C1 segment of cervical spinal cord (tissue), 14 donors: Measurements from ENCODE around the gene CAMK1D.
"Not testable (repeated sequence)": the region's sequence is repeated elsewhere in the genome, so short reads cannot be mapped to it uniquely, and the experiment has no call there.

Experiments used
- DNase-seq, 14 donors: peaks; one replicate each; lab custom pipeline; 2025; lab: John Stamatoyannopoulos, UW

Gene CAMK1D

DNA sequence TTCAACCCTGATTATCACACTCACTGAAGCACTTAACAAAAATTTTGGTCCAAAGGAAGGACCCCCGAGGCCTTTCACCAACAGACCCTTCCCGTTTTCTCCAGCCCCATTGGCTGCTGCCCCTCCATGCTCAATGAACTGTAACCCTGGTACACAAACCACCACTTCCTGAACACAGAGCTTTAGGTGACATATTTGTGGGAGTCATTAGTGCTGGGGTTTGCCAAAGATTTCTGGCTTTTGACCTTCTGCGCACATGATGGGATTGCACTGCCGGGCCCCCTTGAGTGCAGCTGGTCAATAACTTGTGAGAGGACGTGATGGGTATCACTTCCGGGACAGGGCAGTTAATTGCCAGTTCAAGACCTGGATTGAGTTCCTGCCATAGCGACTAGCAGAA is 9.0 kb upstream of the CAMK1D start:
- no peak for DNase-seq

DNA sequence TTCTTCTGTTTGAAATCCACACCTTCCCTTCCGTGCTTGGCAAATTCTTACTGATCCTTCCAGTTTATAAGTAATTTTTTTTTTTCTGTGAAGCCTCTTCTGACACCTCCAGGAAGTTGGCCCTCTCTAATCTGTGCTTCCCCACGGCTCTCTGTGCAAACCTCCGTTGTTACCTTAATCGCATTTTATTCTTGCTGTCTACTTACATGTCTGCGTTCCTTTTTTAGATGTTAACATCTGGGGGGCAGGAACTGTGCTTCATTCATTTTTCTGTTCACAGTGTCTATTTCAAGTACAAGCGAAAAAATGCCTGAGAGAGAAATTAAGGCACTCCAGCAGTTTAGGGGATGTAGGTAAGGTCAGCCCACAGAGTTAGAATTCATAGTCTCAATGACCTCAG is 8.4 kb upstream of the CAMK1D start:
- DNase-seq: no peak

DNA sequence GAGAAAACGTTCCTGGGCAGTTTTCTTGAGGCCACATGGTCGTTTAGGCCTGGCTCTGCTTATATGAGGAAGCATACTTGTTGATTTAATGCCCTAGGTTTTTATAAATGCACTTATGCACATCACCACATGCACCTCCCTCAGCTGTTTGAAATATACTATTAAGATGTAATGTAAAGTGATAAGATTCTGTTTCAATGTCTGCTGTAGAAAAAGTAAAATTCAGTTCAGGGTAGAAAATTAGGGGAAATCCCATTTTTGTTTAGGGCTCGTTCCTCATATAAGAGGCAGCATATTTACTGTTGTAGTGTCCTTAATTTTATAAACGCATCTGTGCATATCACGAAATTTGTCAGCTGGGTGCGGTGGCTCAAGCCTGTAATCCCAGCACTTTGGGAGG is 7.8 kb upstream of the CAMK1D start:
- no peak for DNase-seq

DNA sequence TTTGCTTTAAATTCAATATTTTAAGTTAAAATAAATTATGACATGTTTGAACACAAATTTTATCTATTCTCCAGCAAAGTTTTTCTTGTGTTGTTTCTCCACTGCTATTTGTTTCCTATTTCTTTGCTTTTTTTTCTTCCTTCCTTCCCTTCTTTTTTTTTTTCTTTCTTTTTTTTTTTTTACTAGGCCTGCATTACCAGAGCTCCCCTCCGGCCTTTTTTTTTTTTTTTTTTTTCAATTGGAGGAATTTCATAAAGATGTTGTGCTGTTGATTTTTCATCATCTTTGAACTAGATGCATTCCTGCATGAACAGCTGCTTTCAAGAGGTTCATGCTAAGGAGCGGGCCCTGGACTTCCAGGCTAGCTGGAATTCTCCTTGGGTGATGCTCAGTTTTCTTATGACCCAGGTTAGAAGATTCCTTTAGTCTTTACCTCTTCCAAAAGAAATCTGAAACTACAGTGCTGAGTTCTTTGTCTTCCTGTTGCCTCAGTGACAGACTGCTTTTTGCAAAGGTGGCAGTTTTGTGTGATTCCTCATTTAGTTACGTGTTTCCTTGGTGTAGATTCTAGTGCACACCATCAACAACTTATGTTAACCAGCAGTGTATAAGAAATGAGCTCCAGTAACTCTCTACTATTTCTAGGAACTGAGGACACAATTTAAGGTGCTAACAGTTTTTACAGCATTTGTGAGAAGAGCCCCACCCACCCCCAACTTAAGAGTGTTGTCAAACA is 4.8 kb upstream of the CAMK1D start:
- DNase-seq: no peak

DNA sequence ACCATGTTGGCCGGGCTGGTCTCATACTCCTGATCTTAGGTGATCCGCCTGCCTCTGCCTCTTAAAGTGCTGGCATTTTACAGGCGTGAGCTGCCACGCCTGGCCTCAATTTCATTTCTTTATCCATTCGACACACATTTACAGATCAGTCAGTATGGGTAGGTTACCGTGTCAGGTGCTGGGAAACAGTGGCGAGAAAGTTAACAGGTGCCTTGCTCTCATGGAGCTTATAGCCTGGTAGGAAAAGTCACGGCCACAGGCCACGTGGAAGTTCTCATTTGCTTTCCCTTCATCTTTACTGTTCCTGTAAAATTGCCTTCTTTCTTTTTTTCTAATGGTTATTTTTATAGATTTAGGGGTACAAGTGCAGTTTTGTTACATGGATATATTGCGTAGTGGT is 2.6 kb upstream of the CAMK1D start:
- DNase-seq: no peak

DNA sequence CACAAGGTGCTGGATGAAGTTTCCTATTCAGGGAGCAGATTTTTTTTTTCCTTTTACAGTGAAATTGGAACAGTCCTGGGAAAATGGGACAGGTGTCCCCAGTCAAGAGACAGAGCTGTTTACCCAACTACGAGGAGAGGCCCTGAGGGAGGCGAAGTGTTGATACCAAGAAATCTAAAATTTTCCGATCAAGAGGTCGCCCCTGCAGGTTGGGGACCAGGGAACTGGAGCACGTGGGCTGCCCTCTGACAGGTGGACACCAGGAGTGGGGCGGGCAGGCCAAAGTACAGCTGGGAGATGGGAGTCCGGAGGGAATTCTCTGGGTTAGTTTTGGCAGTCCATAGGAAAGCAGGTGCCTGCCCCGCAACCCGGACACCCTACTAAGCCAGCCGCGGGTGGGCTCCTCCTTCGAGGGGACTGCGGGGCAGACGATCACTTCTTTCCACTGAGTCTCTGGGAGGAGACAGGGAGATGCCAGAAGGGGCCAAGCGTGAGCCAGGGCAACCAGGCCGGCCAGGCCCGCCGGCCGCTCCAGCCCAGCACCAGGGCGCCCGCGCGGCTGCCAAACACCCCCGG is 965 bp upstream of the CAMK1D start:
- peak in 4 of 14 donors; percentile 32 to 57 (median 52) for DNase-seq

DNA sequence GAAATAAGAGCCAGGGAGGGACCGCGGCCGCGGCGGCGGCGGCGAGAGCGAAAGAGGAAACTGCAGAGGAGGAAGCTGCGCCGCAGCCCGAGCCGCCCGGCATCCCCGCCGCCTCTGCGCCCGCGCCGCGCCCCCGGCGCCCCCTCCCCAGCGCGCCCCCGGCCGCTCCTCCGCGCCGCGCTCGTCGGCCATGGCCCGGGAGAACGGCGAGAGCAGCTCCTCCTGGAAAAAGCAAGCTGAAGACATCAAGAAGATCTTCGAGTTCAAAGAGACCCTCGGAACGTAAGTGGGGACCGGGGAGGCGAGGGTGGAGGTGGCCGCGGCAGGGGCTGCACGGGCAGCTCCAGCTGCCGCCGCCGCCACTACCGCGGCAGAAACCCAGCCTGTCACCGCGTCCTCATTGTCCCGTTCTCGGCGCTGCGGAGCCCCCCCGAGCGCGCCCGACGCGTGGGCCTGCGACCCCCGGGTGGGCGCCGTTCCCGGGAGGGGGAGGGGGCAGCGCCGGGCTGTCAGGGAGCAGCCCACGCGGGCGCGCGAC is 351 bp downstream of the CAMK1D start:
- DNase-seq: no peak

DNA sequence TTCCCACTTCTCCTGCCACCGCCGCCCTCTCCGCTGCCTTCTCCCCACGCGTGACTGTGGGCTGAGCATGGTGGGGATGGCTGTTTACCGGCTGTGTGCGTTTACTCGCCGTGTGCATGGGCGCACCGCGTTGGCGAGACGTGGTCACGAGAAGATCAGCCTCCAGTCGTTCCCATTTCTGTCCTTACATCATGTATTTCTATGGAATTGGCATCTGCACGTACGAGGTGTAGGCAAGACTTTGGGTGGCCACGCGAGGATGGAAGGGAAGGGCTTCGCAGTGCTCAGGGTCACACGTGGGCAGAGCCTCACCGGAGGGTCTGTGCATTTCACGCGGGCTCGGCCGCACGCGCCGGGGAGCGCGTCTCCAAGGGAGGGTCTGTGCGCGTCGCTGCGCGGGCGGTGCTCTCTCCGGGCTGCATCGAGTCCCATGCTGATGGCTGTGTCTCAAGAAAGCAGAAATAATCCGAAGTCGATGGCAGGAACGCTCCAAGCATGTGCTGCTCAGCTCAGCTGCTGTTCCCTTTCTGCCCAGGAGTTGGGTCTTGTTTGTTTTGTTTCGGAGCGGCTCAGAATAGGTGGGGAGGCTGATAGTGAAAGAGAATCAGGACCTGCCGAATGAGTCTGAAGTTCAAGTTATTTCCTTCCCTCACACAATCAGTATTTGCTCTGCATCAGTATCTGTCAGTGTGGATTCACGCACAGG is 973 bp downstream of the CAMK1D start:
- DNase-seq: peak in 8 of 14 donors; percentile 13 to 55 (median 36)

DNA sequence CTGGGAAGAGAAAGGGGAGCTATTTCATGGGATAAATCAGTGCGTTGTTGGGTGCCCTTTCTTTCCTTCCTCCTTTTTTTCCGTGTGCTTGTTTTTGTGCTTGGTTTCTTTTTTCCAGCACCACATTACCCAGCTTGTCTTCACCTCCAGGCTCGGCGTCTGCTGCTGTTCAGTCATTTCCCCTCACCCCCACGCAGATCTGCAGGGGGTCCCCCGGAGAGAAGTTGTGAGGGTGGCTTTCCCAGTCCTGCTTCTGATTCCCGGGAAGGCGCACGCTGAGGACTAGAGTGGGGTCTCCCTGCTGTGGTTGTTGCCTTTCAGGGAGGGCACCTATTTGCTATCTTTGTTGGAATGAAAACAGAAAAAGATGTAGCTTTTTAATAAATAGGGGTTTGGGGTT is 1.6 kb downstream of the CAMK1D start:
- no peak for DNase-seq

DNA sequence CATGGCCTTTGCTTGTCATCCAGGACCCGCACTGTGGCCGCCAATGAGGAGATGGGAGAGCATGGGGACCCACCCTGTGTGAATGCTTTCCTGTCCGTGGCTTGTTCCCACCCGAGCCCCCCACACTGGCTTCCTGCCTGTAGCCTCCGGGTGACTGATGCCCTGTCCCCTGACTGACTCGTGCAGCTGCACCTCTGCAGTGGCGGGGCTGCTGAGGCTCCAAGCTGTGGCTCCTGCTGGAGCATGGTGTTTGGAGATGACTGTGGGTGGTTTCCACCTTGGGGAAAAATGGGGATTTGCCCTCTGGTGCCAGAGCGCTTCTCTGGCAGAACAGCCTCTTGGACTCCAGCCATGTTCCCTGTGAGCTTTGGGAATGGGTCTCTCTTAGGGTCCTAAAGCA is 2.1 kb downstream of the CAMK1D start:
- DNase-seq: peak in 1 of 14 donors; percentile 28

DNA sequence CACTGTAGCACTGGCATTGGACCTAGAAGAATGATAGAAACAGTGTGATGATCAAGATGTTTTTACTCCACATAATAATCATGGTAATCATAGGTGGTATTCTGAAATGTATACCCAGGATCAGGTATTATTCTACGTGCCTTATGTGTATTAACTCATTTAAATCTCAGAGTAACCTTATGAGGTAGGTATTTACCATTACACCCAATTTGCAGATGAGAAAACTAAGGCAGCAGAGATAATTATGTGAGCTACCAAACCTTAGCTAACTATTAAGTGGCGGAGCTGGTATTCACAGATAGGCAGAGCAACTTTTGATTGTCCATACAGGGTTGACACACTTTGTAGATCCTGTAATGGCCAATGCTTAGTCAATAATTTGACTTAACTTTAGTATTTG is 2.5 kb downstream of the CAMK1D start:
- no peak for DNase-seq

DNA sequence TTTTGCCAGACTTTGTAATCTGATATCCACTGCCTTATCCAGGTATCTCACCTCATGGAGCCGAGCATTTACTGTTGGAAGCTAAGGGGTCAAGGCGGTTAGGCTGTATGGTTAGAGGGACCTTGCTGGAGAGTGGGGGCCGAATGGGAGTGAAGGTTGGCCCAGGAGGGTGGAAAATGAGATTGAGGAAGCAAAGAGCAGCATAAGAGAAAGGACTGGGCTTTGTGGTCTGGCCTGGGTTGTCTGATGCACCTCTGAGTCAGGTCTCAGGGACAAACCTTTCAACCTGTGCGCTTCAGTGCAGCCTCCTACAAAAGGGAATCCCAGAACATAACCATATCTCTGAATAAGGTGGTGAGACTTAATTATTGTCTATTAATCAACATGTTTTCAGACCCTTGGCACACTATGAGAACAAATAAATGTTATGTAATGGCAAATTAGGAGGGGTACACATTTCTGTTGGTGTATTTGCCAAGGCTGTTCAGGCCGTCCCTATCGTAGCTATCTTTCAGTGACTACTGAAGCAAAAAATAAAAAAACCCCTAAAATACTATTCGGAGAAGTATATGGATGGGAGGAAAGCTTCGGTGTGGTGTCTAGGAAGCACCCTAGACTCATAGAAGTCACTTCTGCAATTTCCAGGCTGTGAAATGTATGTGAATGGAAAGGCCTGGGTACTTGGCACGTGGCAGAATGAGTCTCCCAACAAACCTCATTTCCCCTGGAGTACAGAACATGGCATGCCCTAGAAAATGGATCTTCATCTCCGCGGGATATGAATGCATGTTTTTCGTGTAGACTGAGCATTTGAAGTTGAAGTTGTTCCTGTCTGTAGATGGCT is 4.3 kb downstream of the CAMK1D start:
- peak in 1 of 14 donors; percentile 29 for DNase-seq

DNA sequence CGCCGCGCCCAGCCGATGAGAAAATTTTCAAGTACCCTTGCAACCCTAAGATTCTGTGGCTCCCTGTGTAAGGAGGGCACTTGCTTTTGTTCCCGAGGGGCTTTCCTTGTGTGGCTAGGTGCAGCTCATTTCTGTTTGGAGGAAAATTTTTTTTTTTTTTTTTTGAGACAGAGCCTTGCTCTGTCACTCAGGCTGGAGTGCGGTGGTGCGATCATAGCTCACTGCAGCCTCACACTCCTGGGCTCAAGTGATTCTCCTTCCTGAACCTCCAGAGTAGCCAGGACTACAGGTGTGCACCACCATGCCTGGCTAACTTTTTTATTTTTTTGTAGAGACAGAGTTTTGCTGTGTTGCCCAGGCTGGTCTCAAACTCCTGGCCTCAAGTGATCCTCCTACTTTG is 5.3 kb downstream of the CAMK1D start:
- not testable (repeated sequence) for DNase-seq

DNA sequence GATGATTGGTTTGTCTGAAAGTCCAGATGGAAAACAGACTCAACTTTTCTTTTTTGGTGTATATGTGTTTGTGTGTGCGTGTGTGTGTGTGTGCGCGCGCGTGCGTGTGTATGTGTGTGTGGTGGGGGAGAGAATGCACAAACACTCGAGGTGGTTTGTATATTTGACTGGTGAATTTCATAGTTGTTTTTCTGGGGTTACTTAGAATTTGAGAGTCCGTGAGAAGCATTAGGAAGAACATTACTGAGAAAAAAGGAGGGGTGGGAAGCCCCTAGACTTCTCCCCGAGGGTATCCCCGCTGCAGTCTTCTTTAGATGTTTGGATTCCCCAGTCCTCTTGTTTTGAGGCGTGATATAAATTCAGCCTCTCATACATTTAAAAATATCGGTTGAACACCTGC is 6.0 kb downstream of the CAMK1D start:
- no peak for DNase-seq

DNA sequence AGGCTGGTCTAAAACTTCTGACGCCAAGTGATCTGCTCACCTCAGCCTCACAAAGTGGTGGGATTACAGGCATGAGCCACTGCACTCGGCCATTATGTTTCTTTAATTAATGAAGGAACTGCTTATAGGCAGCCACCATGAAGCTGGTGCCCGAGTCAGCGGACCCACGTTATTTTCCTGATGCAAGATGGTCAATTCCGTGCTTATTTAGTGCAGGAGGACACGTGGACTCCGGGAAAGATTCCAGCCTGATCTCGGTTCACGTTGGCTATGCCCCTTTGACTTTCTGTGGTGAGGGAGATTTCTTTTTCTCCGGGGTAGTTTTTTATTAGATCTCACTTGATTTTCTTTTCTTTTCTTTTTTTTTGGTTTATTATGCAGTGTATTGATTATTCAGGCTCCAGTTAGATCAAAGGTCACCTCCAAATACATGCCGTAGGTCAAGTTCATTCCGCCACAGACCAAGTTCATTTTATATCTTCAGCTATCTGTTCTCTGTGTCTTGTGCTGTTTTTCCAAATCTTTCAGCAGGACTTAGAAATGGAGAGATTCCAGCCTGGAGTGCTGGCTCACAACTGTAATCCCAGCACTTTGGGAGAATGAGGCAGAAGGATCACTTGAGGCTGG is 8.3 kb downstream of the CAMK1D start:
- no peak for DNase-seq

DNA sequence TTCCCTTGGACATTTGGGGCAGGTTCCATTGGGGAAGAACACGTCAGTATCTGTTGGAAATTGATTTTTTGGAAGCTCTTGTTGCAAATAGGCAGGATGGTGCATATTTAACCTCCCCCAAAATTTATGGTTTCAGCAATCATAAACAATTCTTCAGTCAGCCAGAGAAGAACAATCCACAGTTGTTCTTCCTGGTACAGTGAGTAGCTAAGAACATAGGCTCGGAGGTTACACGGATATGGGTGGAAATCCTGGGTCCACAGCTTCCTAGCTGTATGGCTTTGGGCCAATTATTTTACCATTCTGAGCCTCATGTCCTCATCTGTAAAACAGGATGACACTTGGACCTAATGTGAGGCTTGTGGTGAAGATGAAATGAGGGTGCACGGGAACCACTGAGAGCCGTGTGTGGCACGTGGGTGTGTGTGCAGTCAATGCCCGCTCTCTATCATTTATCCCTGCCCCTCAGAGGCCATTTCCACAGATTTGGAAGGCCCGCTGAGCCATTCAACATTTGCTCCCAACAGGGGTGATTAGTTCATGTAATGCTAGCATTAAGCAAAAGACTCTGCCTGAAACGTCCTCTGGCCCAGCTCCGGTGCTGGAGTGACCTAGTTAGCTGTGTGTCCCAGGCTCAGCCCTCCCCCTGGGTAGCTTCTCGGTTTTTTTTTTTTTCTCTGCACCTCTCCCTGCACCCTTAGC is 9.7 kb downstream of the CAMK1D start:
- DNase-seq: peak in 2 of 14 donors; percentile 4 to 81

DNA sequence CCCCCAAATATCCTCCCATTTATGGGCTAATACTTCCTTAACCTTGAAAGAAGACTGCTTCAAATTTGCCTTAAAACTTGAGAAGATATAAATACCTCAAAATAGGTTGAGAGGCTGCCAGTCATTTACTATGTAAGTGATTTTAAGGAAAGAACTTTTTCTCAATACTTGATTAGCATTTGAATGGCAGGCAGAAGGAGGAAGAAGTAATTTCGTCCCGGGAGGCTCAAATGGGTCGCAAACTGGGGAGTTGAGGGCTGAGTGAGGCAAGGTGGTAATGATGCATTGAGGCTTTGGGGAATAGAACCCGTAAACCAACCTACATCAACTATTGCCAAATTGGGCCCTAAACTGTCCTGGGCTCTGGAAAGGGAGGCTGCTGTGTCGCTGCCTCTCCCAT is 11.1 kb downstream of the CAMK1D start:
- no peak for DNase-seq

DNA sequence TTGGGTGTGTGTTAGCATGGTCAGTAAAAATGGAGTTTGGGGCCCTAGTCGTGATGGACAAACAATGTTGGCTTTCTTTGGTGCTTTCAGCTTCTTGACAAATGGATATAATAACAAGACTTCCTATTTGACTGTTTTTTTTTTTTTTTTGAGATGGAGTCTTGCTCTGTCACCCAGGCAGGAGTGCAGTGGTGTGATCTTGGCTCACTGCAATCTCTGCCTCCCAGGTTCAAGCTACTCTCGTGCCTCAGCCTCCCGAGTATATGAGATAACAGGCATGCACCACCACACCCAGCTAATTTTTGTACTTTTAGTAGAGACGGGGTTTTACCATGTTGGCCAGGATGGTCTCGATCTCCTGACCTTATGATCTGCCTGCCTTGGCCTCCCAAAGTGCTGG is 11.8 kb downstream of the CAMK1D start:
- DNase-seq: not testable (repeated sequence)

DNA sequence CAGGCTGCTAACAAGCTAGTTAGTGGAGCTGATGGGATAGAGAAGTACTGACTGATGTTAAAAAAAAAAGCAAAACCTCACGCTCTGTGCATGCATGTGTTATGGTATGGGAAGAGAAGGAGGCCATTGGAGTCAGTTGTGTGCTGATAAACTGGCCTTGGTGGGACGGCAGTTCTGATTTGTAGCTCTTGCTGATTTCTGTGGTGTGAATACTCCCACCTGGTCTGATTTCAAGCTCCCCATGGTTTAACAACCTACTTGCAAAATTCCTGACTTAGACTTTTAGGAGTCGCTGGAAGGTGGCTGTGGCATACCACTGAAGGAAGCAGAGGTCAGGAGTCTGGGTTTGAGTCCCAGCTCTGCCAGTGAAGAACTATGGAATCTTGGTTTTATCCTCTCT is 15.2 kb downstream of the CAMK1D start:
- DNase-seq: no peak

DNA sequence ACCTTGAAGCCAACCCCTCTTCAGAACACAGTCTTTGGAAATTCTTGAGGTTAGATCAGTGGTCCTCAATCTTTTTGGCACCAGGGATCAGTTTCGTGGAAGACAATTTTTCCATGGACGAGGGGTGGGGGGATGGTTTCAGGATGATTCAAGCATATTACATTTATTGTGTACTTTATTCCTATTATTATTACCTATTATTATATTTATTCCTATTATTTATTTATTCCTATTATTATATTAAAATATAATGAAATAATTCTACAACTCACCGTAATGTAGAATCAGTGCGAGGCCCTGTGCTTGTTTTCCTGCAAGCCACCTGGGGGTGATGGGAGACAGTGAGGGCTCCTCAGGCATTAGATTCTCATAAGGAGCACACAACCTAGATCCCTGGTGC is 17.9 kb downstream of the CAMK1D start:
- no peak for DNase-seq

DNA sequence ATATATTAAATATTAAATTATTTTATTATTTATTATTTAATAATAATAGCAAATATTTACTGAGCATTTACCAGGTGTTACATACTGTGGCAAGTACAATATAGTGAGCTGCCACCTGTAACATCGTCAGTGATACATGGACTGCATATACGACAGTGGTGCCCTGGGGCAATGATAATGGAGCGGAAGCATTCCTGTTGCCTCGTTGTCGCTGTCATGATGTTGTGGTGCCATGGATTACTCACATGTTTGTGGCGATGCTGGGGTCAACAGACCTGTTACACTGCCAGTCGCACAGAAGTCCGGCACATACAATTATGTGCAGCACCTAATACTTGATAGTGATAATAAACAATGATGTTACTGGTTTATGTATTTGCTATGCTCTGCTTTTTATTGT is 20.6 kb downstream of the CAMK1D start:
- no peak for DNase-seq
